Endothelial cell of umbilical vein (primary cell): Measurements from ENCODE around the gene TRPC6.

Experiments used
- CTCF ChIP-seq, 2 donors: IDR thresholded peaks; 1 replicate in 1 of 2; 2 replicates in 1 of 2; pipeline ENCODE4 v1.5.1; 2011; ENCODE audit warnings: low read length in 2 of 2, mild to moderate bottlenecking in 2 of 2, moderate library complexity in 2 of 2, control low read depth in 1 of 2, inconsistent platforms in 1 of 2, low read depth in 1 of 2; ENCODE audit not compliant: insufficient read depth in 1 of 2; ENCODE audit errors: extremely low read depth in 1 of 2
- EZH2 ChIP-seq: IDR thresholded peaks from 2 replicates; pipeline ENCODE4 v1.6.1; 2012; ENCODE audit warnings: borderline replicate concordance, low read depth, mild to moderate bottlenecking, moderate library complexity, low read length, inconsistent platforms; ENCODE audit not compliant: severe bottlenecking
- GATA2 ChIP-seq: IDR thresholded peaks from 2 replicates; pipeline ENCODE4 v1.7.0; 2011; ENCODE audit warnings: low read depth, mild to moderate bottlenecking, moderate library complexity, mixed read lengths, low read length; ENCODE audit not compliant: insufficient read length, insufficient read depth
- JUN ChIP-seq: IDR thresholded peaks from 2 replicates; pipeline ENCODE4 v1.6.1; 2011; ENCODE audit warnings: borderline replicate concordance, low read depth; ENCODE audit not compliant: insufficient read length, insufficient read depth
- MAX ChIP-seq: IDR thresholded peaks from 2 replicates; pipeline ENCODE4 v1.6.1; 2011; ENCODE audit not compliant: insufficient read depth, insufficient read length
- POLR2A ChIP-seq: IDR thresholded peaks from 2 replicates; pipeline ENCODE4 v1.6.1; 2012; ENCODE audit warnings: low read depth, mild to moderate bottlenecking, control low read depth, low read length
- POLR2AphosphoS5 ChIP-seq: IDR thresholded peaks from 2 replicates; pipeline ENCODE4 v1.6.1; 2012; ENCODE audit warnings: low read depth, mild to moderate bottlenecking, control low read depth, low read length, moderate library complexity; ENCODE audit not compliant: insufficient read depth

GRCh38 chr11:101528541-101528940 lies 55.3 kb downstream of the TRPC6 start:
- TF ChIP-seq CTCF (IDR thresholded peaks at IDR 0.05; ENCODE audit: extremely low read depth in 1 of 2, insufficient read depth in 1 of 2, low read depth in 1 of 2, low read length in 2 of 2): no peak
- no peak for TF ChIP-seq EZH2
- no peak for TF ChIP-seq GATA2
- TF ChIP-seq POLR2AphosphoS5: no peak
- TF ChIP-seq POLR2A: no peak
- no peak for TF ChIP-seq MAX
- TF ChIP-seq JUN: no peak
